GM18520 (cell line): ENCODE results near the gene CXCR6.
"Not testable (repeated sequence)": the region's sequence is repeated elsewhere in the genome, so short reads cannot be mapped to it uniquely, and the experiment has no call there.

Experiments
- ATAC-seq: cut with Tn5 transposase; IDR thresholded peaks from one replicate; pipeline ENCODE4 v1.9.1; 2021; ENCODE audit not compliant: unreplicated experiment

CXCR6 gene

DNA sequence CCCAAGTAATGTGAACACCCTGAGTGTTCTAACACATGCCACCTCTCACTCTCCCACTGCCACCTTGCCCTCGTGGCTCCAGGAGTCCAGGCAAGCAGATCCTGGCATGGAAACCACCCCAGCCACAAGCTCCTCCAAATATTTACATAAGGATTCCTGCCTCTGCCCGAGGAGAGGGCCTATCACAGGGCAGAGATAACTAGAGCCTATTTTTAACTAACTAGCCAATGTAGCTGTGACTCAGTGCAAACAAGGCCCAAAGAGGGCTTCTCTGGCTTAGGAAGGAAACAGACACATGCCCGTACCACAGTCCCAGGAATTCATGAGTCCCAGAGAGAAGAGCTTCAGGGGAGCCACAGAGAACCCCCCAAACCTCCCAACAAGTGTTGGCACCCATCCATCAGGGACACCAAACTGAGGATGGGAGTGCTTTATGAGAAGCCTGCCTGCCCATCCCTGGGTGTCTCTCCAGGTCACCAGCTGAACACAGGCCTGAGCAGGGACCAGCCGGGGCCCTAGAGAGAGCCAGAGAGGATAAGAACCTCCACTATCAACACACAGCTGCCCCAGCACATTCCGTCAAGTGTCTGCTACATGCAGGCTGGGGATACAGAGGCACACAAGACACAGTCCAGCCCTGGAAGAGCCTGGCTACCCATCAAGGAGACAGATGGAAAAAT, 43.2 kb downstream of the CXCR6 start:
- ATAC-seq, result no peak

DNA sequence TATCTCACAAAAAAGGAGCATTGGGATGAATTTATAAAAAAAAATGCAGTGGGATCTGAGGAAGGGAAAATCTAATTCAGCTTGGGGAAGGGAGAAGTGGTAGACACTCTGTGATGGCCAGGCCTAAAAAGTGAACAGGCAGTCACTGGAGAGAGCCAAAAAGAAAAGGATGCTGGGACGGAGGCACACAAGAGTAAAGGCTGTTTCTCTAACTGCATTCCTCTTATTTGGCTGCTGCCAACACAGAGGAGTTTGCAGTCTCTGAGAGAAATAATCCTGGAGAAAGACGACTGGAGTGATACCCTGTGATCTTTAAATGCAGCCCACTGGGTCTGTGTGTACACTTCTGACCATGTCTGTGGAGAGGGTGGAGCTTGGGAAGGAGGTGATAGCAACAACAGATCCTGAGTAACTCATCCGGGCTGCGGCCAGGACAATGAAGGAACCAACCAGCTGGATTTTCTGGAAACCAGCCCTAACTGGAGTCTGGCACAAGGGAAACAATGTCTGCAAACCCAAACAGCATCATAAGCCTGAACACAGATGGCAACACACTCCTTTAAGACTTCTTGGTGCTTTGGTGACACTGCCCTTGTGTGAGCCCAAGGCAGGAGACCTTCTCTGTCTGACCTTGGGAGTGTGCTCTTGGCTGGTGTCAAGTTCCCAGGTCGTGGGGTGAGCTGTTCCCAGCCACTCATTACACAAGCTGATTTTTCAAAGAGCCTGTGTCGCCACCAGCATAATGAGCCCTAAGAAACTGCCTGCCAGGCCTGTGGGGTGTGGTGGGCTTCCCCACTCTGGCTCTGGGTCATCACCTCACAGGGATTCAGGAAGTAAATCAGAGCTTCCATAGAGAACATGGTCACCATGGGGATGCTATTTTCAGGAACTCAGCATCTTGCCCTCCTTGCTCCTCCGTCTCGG, 44.4 kb downstream of the CXCR6 start:
- ATAC-seq, result no peak

DNA sequence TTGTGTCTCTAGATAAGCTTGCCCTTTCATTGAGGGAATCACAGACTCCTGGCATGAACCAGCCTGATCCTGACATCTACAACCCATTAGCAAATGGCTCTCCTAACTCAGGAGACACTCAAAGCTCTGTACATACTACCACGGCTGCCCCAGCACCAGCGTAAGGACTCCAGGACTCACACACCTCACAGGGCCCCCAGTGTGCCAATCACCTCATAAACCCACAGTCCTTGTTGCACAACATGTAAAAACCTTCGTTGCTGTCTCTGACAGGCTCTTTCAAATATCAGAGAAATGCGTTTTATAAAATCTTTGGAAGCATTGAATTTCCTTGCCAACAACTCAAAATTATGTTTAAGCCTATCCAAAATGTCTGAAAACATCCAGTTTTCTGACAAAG, 45.1 kb downstream of the CXCR6 start:
- no peak for ATAC-seq

DNA sequence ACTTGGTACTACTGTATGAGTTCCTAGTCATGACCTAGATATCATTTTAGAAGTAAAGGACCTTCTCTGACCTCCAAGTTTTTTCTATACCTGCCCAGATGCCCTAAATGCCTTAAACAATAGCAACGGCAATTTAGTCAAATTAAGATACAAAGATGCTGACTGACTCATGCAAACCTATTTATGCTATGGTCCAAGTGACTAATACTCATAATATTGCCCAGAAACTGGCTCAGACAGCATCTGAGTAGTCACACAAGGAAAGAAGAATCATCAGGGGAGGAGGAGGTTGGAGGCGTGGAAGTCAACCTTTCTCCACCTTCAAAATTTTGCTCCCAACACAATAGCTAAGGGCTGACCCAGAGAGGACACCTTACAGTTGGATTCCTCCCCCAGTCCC, 45.5 kb downstream of the CXCR6 start:
- no peak for ATAC-seq

DNA sequence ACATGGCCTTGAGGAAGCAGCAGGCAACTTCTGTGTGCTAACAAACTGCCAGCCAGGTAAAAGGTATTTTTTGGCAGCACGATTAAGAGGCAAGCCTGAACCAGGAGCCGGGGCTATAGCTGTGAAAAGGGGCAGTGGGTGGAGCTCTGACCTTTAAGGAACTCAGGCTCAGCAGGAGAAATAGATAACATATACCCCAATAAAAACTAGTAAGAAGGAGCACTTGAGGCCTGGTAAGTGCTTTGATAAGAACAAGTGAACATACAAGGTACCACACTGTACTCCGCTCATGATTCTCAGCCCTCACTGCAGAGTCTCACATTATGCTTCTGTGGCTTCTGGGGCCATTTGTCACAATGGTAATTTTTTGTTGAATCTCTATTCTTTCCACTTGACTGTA, 46.9 kb downstream of the CXCR6 start:
- no peak for ATAC-seq

DNA sequence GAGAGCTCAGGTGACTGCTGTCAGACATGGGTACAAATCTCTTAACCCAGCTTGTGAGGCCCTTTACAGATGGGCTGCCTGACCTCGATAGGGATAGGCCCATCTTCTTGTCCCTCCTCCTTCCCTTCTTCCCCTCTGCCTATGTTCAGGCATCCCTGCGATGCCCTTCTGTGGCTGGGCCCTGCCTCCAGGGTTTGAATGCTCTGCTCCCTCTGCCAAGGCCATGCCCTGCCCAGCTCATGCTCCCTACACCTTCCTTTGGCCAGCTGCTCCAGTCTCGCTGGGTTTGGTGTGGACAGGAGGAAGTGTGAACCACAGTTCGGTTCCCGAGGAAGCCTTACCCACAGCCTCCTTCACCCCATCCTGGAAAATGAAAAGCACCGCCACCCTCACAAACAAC, 48.1 kb downstream of the CXCR6 start:
- ATAC-seq, result no peak

DNA sequence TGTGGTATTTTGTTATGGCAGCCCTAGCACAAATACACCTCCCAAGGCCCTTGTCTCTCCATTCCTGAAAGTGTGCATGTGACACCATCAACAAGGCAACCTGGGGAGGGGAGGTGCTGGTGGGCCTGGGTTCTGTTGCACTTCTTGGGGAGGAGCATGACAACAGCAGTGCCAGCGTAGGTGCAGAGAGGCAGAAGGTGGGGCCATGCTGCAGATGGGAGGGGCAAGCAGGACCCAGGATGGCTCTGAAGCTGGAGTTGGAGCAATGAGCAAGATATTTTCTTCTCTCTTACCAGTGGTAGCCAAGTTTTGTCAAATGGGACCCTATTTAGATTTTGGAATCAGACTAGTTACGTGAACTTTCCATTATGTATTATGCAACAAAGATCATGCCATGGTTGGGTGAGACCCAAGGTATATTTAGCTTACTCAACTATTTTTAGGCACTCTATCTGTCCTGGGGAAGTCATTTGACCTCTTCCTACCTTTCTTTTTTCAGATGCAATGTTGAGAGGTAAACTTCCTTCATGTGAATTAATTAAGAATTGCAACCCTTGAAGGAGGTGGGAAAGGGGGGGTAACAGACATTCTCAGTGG, 49.0 kb downstream of the CXCR6 start:
- no peak for ATAC-seq

DNA sequence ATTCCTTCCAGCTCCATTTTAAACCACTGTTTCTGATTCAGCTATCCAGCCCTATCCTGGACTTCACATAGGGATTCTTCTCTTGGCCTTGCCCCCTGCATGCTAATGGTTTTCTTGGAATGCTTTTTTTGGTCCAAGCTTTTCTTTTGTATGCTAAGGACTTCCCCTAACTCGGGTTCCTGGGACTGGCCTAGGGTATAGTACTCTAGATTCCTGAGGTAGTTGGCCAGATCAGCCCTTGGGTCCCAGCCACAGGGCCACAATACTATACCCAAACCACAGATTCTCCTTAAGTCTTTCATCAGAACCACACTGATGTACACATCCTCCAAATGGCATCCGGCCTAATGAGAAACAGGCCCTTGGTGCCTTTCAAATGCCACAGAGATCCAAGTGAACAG, 49.6 kb downstream of the CXCR6 start:
- no peak for ATAC-seq

DNA sequence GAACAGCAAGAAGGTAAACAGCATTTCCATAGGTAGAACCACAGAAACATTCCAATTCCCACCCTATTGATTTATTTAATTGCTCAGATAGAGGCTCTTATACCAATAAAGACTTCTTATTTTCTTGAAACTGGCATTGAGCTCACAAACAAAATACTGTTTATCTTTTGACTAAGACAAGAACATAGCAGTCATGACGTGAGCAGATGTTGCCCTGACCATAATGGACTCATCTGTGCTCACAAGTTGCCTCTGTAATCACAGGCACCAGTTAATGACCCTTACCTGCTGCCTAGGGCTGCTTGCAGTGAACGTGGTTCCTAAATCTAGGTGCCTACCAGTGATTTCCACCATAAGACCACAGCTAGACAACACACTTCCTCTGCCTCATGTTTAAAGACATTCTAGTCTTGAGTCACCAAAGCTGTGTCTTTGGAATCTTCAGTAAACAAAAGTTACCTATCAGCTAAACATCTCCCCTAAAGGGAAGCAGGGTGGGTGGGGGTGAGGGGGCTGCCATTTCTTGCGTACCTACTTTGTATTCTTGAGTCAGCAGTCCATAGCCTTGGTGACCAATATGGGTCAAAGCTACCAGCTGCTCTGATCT, 50.3 kb downstream of the CXCR6 start:
- ATAC-seq, result no peak

DNA sequence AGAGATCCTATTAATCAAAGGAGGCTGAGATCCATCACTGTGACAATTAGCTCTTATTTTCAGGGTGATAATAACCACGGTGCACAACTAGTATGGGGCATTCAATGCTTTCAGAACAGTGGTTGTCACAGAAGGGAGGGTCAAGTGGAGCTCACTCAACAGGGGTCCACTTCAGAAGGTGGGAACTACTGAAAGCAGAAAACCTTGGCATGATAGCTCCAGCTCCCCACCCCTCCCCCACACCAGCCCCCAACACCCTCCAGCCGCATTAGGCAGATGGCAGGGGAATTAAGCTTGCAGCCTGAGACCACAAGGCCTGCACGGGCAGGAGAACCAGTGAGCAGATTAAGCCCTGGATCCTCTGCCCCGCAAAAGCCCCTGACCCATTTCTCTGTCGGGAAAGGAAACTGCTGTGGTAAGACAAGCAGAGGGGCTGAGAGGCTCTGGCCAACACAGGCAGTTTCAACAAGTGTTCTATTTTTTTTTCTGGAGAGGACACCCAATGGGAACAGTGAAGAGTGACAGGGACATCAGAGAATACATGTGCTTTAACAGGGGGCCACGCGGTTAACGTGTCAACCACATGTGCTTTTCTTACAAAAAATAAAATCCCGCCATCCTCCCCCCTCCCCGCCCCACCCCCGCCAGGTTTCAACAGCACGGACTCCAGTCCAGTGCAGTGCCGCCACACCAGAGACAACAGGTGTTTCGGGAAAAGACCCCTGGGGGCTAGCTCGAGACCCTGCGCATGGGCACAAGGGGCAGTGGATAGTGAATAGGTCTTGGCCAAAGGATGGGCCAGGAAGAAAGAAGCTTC, 51.4 kb downstream of the CXCR6 start:
- peak; percentile 22 for ATAC-seq

DNA sequence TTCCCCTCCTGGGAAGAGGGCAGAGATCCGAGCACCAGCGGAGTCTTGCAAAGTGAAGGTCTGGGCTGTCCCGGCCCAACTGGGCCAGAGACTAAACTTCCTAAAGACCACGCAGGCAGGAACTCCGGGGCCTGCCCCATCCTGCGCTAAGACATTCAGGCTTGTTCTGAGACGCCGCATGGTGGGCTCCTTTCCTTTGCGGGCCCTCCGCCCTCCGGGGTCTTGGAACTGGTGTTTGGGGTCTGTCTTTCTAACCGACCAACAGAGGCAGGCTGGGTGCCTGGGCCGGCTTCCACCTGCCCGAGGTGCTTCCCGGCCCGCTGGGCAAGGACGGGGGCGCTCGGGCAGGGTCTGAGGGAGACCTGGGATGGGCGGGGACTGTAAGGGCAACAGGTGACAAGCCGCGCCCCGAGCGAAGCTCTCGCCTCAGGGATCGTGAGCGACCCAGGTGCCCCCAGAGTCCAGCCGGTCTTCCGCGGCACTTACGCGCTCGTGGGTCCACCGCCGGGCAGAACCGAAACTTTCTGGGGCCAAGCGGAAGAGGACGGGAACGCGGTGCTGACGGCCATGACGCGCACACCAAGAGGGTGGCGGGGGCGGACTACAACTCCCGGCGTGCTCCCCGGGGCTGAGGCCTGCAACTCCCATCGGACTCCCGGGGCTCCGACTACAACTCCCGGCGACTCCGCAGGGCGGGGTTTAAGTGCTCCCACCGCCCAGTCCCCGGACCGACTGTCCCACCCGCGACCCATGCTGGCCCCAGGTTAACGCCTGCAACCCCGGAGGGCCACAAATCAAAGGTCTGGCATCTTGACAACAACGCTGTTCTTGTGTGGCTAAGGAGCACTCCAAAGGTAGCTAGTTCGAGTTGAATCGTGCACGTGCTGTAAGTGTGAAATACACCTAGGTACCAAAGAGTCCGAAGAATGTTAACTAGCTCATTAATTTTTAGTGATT, 52.2 kb downstream of the CXCR6 start, which contains the start of gene FYCO1:
Gene FYCO1 (minus strand): TSS at position 589 of the 957 bp plus-strand sequence. CDS start 10,914 bp downstream, outside the sequence.
- peak; percentile 68 for ATAC-seq

DNA sequence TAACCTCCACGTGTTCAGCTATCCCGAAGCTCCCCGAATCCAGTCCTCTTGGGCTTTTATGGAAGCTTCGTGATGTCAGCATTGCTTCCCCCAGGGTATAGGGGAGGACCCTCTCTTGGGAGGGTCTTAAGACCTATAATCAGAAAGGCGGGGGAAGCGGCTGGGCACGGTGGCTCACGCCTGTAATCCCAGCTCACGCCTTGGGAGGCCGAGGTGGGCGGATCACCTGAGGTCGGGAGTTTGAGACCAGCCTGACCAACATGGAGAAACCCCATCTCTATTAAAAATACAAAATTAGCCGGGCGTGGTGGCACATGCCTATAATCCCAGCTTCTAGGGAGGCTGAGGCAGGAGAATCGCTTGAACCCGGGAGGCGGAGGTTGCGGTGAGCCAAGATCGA, 54.2 kb downstream of the CXCR6 start:
- not testable (repeated sequence) for ATAC-seq

DNA sequence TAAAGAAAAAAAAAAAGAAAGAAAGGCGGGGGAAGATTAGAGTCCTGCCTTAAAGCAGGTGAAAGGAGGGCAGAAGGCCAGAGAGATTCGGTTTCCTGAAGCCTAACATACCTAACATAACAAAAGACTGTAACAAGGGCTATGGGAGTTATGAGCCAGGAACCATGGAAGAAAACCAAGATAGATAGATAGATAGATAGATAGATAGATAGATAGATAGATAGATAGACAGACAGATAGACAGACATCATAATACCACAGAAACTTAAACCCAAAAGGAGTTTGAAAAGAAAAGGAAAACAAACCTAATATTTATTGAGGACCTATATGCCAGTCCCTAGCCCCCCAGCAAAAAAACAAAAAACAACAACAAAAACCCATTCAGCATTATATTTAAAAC, 54.7 kb downstream of the CXCR6 start:
- ATAC-seq, result no peak
